Measurements from ENCODE around the gene EPHB1.

Gene EPHB1

GRCh38 chr3:134794950-134795745 is at the start of gene EPHB1:
Gene EPHB1, plus strand, starts transcription at chr3:134795260.
- peak; percentile 14 for DNase-seq

- no peak for DNase-seq
Observed at GRCh38 chr3:134748698-134749097, 46.4 kb upstream of the EPHB1 start.

GRCh38 chr3:134749174-134749573 is 45.9 kb upstream of the EPHB1 start:
- no peak for DNase-seq

- DNase-seq, result no peak
Observed at GRCh38 chr3:134749802-134750553, 45.1 kb upstream of the EPHB1 start.

- no peak for DNase-seq
Observed at GRCh38 chr3:134751831-134752230, 43.2 kb upstream of the EPHB1 start.

- DNase-seq, result no peak
Observed at GRCh38 chr3:134752761-134753461, 42.1 kb upstream of the EPHB1 start.

GRCh38 chr3:134753999-134754742 is 40.9 kb upstream of the EPHB1 start:
- no peak for DNase-seq

GRCh38 chr3:134754768-134755559 is 40.1 kb upstream of the EPHB1 start:
- no peak for DNase-seq

- DNase-seq, result no peak
Observed at GRCh38 chr3:134755821-134756220, 39.2 kb upstream of the EPHB1 start.

GRCh38 chr3:134757549-134758069 is 37.5 kb upstream of the EPHB1 start:
- DNase-seq, result no peak

- DNase-seq, result no peak
Observed at GRCh38 chr3:134761213-134761612, 33.8 kb upstream of the EPHB1 start.

GRCh38 chr3:134762016-134762415 is 33.0 kb upstream of the EPHB1 start:
- DNase-seq, result no peak

GRCh38 chr3:134765468-134765867 is 29.6 kb upstream of the EPHB1 start:
- no peak for DNase-seq

GRCh38 chr3:134766290-134766689 is 28.8 kb upstream of the EPHB1 start:
- no peak for DNase-seq

- DNase-seq, result no peak
Observed at GRCh38 chr3:134768116-134768515, 26.9 kb upstream of the EPHB1 start.

- DNase-seq, result no peak
Observed at GRCh38 chr3:134768837-134769236, 26.2 kb upstream of the EPHB1 start.

- DNase-seq, result no peak
Observed at GRCh38 chr3:134769287-134769868, 25.7 kb upstream of the EPHB1 start.

- no peak for DNase-seq
Observed at GRCh38 chr3:134772011-134772410, 23.0 kb upstream of the EPHB1 start.

GRCh38 chr3:134772591-134772990 is 22.5 kb upstream of the EPHB1 start:
- DNase-seq, result no peak

GRCh38 chr3:134775831-134776230 is 19.2 kb upstream of the EPHB1 start:
- no peak for DNase-seq

GRCh38 chr3:134776518-134776917 is 18.5 kb upstream of the EPHB1 start:
- DNase-seq, result no peak

Measured in activated CD4-positive, alpha-beta T cell treated with anti-CD3 and anti-CD28 coated beads for 1 hour (primary cell).